DMS79 treated with DMSO at 0.1 percent for 48 hours (cell line): Measurements from ENCODE around the gene CCDC172.

Experiments used
- DNase-seq: peaks from one replicate; lab custom pipeline; 2025; lab: John Stamatoyannopoulos, UW

CCDC172 gene

DNA sequence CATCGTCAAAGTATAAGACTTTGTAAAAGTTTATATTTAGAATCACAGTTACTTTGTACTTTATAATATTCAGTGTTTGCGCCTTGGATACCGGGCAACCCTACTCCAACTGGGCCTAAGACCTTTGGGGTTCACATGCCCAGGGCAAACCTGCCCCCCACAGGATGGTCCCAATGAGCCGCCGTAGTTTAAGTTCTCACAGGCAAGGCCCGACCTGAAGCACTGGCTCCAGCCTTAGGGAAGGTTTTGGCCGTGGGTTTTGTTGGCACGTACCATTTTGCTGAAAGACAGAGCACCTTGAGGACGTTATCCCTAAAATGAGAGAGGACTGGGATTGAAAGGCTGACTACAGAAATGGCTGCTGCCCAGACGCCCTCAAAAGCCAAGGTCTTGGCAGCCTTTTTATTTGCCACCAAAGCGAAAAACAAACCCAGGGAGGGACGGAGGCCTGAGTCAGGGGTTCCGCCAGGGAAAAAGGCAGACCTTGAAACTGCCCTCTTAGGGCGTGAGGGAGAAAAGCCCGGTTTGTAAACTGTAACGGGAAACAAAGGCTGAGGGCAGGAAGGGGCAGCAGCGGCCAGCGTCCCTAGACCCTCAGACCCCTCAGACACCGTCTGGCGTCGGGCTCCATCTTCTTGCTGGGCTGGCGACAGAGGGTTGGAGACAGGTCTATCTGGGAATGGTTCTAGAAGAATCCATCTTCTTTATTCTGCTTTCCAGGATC is at the start of gene CCDC172:
Gene CCDC172, plus strand, starts transcription at position 222 of the 724 bp plus-strand sequence. CDS start 564 bp downstream, outside the sequence.
- DNase-seq, result no peak

DNA sequence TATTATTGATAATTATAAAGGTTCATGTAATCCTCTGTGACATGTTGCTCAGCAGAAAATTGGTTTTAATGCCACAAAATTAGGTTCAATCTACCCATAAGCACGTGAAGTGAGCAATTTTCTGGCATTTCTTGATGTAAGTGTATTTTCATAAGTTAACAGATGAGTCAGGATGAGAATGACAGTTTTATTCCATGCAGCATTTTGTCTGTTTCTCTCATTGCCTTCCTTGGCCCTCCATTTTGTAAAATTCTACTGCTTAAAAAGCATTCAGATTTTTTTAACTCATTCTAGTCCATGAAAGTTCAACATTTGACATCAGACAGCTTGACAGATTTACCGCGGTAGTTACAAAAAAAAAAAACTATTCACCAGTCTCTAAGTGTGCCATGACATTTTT is 47.3 kb upstream of the CCDC172 start:
- DNase-seq, result no peak

GRCh38 chr10:116278846-116279245 is 45.4 kb upstream of the CCDC172 start:
- no peak for DNase-seq

- no peak for DNase-seq
Observed at GRCh38 chr10:116281775-116282174, 42.5 kb upstream of the CCDC172 start.

DNA sequence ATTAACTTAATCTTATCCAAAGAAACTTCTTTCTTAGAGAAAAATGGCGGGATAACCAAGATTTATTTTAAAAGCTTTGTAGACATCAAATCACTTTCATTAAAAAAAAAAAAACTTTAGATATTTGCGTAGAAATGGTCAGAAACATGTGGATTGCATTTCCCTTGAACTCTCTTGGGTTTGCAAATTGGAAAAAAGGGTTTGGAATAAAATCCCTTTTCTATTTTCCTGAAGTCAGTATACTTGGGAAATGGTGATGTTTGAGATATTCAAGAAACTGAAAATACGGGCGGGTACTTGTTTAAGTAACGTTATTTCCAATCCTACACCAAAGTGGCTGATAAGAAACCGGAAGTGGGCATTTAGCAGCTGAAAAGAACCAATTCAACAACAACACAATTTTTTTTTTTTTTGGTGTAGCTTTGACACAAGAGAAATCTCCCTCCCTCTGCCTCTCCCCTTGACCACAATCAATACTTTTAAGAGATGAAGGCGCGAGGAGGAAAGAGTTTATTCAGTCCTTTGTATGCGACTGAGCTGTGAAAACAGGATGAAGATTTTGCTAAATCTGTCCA is 37.5 kb upstream of the CCDC172 start:
- DNase-seq, result no peak

- no peak for DNase-seq
Observed at GRCh38 chr10:116287906-116288501, 36.2 kb upstream of the CCDC172 start.

GRCh38 chr10:116289652-116290051 is 34.6 kb upstream of the CCDC172 start:
- no peak for DNase-seq

DNA sequence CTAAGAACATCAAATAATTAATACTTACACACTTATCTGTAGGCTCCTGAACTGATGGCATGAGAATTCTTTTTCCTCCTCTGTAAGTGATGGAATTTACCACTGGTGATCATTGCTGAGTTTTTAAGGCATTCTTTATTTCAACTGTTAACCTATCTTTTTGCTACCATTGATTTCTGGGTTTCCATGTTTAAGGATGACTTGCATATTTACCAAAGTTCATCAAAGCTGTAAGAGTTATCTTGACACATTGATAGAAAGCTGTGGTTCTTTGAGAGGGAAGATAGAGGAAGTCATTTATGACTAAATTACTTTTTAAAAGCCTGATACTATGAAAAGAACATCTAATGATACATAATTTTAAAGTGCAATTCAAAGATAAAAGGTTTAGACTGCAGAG is 31.8 kb upstream of the CCDC172 start:
- DNase-seq, result no peak

- no peak for DNase-seq
Observed at GRCh38 chr10:116296291-116296721, 27.9 kb upstream of the CCDC172 start.

GRCh38 chr10:116298586-116298985 is 25.7 kb upstream of the CCDC172 start:
- DNase-seq, result no peak

DNA sequence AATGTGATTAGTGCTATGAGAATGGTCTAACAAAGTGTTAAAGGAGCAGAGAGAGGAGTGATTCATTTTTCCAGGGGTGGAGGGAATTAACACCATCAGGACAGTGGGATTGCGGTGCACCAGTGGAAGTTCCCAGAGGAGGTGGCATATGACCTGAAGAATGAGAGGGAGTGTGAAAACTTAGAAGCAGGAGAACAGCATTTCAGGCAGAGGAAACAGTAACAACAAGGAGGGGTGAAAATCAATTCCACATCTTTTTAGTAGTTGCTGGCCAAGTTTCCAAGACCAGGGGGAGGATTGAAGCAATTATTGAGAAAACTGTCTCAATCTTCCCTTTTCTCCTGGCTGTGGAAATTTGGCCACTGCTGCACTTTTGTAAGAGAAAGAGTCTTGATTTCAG is 23.7 kb upstream of the CCDC172 start:
- no peak for DNase-seq

GRCh38 chr10:116304923-116305322 is 19.3 kb upstream of the CCDC172 start:
- DNase-seq, result no peak

- no peak for DNase-seq
Observed at GRCh38 chr10:116306847-116307246, 17.4 kb upstream of the CCDC172 start.

DNA sequence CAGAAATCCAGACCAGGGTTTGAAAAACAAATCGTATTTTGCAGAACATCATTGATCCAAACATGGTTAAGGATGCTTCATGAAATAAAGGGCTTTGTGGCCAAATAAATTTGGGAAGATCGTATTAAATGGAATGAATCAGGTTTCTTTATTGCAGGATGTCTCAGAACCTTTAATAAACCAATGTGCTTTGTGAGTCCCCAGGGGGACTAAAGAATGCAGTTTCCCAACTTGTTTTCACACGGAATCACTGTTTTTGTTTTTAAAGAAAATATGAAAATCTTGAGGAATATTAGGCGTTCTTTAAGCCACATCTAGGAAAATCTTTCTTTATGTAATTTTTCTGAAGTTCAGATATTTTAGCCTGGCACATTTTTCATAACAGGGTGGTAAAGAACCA is 16.8 kb upstream of the CCDC172 start:
- no peak for DNase-seq

- no peak for DNase-seq
Observed at GRCh38 chr10:116311016-116311415, 13.2 kb upstream of the CCDC172 start.

DNA sequence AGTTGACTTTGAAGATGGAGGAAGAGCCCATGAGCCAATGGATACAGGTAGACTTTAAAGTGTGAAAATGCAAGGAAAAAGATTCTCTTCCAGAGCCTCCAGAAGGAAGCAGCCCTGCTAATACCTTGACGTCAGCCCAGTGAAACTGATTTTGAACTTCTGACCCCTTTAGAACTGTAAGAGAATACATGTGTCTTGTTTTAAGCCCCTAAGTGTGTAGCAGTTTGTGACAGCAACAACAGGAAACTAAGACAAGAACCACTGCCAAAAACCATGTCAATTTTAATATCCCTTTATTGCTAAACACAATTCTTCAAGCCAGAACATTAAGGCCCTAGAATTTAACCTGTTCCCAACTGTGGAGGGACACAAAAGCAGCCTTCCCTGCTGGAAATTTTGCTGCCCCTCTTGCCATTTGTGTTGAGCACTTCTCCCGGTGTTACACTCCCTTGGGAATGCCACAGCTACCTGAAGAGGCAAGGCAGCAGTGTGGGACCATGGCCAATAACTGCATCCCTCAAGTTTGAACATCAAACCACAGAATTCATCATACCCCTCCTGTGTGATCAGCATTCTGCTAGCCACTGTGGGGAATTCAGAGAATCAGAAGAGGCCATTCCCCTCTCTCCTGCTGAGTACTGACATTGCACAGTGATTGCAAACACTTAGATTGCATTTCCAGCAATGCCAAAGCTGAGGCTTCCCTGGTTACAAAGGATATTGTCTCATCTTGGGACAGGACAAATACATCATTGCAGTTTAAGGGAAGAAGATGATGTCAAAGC is 12.3 kb upstream of the CCDC172 start:
- no peak for DNase-seq

GRCh38 chr10:116312548-116312947 is 11.7 kb upstream of the CCDC172 start:
- no peak for DNase-seq

DNA sequence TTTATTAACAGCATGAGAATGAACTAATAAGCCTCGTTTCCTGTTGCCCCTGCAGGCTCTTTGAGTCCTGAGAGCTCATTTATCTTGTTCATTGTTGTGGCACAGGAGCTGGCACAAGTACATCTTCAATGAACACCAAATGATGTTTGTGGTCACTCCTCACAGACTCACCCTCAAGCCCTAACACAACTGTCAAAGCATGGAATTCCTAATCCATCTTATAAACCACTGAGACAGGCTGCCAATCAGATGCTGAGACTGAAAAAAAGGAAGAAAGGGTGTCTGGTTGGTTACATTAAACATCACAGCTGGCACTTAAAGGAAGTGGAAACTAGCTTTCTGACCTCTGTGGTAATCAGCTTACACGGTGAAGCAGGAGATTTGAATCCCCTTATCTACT is 7.7 kb upstream of the CCDC172 start:
- no peak for DNase-seq

DNA sequence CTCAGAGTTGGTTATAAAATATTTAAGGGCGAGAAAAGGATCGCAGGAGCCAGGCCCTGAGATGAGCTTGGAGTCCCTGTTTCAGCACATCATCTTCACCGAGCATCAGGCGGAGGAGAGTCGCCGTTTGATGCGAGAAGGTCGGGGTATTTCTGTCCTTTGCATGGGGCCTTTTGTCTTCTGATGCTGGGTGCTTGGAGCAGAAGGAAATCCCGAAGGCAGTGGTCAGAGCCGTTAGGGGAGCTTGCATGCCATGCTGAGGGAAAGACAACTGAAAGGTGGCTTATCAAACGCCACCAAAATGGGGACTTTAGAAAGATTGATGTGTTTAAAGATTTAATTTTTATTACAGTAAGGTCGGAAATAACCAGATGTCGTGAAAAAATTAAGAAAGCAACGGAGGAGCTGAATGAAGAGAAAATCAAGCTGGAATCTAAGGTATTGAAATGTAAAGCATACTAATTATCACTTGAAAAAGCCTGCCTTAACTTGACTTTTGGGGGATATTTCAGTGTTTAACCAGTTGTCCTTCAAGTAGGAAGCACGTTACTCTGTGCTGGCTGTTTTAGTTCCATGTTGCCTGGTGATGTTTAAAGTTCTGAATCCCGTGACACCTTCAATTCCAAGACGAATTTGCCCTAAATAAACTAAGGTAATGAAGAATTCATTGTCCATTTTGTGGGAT is 845 bp downstream of the CCDC172 start:
- DNase-seq, result no peak

DNA sequence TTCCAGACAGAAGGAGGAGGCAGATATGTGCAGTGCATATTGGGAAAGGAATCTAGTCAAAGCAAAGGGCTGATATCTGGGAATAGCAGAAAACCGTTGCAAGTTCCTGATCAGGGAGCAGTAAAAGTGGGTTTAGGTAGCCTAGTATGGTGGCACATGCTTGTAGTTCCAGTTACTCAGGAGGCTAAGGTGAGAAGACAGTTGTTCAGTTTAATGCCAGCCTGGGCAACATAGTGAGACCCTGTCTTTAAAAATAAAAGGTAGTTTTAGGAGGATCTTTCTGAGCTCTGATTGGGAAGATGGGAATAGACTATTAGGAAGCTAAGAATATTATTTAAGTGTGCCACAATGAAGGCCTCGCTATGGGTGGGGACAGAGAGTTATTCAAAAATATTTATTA is 1.7 kb downstream of the CCDC172 start:
- DNase-seq, result no peak

DNA sequence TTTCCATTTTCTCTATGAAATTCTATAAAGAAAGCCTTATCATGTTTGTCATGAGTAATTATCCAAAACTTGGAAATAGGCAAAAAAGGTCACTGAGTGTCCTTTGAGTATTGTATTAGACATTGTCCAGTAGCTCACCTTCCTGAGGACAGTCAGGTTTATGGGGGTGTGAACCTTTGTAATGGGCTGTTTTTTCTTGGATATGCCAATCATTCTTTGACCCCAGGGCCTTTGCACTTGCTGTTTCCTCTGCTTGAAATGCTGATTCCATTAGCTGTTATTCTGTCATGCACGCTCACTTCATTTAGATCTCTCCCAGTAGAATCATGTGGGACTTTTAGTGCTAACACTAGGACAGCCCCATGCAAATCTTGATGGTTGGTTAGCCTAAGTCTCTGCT is 4.9 kb downstream of the CCDC172 start:
- no peak for DNase-seq

GRCh38 chr10:116331815-116332214 is 7.6 kb downstream of the CCDC172 start:
- no peak for DNase-seq
